SU-DHL-6 (cell line): ENCODE results near the gene TMEM221.
"Not testable (repeated sequence)": the region's sequence is repeated elsewhere in the genome, so short reads cannot be mapped to it uniquely, and the experiment has no call there.

Experiments used
- H2AFZ ChIP-seq: fragments of 200-600 bp; sonication (generic); 2 replicates; pipeline ENCODE4 v1.6.1; 2014; ENCODE audit warnings: low read depth, mild to moderate bottlenecking, moderate library complexity, mixed read lengths, antibody characterized with exemption, low read length; ENCODE audit not compliant: severe bottlenecking
- H3F3A ChIP-seq: fragments of 200-600 bp; shearing (Covaris generic); 2 replicates; pipeline ENCODE4 v1.6.0; 2016; ENCODE audit warnings: antibody characterized with exemption, mild to moderate bottlenecking; ENCODE audit not compliant: insufficient read depth
- H3K27ac ChIP-seq: fragments of 200-600 bp; sonication (generic); 2 replicates; pipeline ENCODE4 v1.5.1; 2016; ENCODE audit warnings: low read depth, mild to moderate bottlenecking, low read length, moderate library complexity, mixed read lengths
- H3K27me3 ChIP-seq: fragments of 200-600 bp; sonication (generic), shearing (Covaris generic); 2 replicates; pipeline ENCODE4 v1.6.0; 2014; ENCODE audit warnings: mild to moderate bottlenecking, low read length
- H3K36me3 ChIP-seq: fragments of 200-600 bp; sonication (generic); 2 replicates; pipeline ENCODE4 v1.6.1; 2014; ENCODE audit warnings: mild to moderate bottlenecking, low read length, mixed read lengths
- H3K4me2 ChIP-seq: fragments of 300-600, 200-600 bp; shearing (Covaris generic), sonication (generic); 2 replicates; pipeline ENCODE4 v1.6.0; 2014; ENCODE audit warnings: low read length, low read depth, mild to moderate bottlenecking; ENCODE audit not compliant: poor library complexity, severe bottlenecking
- H3K4me3 ChIP-seq: fragments of 200-600 bp; sonication (generic); 2 replicates; pipeline ENCODE4 v1.5.1; 2014; ENCODE audit warnings: antibody characterized with exemption, low read length, mild to moderate bottlenecking, mixed read lengths; ENCODE audit not compliant: insufficient read depth, poor library complexity, severe bottlenecking
- H3K79me2 ChIP-seq: fragments of 200-600 bp; sonication (generic); 2 replicates; pipeline ENCODE4 v1.6.1; 2014; ENCODE audit warnings: mild to moderate bottlenecking, low read length, moderate library complexity; ENCODE audit not compliant: insufficient read depth
- H3K9ac ChIP-seq: fragments of 200-600 bp; sonication (generic); 2 replicates; pipeline ENCODE4 v1.7.0; 2014; ENCODE audit warnings: mild to moderate bottlenecking, low read length
- H3K9me2 ChIP-seq: fragments of 200-600 bp; sonication (generic); replicated peaks from 2 replicates; pipeline ENCODE4 v1.6.1; 2014; ENCODE audit warnings: low read length; ENCODE audit not compliant: insufficient read depth
- H3K9me3 ChIP-seq: fragments of 200-600 bp; sonication (generic); 2 replicates; pipeline ENCODE4 v1.6.1; 2014; ENCODE audit warnings: low read length, mixed read lengths; ENCODE audit not compliant: insufficient read depth
- H4K20me1 ChIP-seq: fragments of 200-600 bp; sonication (generic); 2 replicates; pipeline ENCODE4 v1.6.1; 2014; ENCODE audit warnings: low read depth, mild to moderate bottlenecking, antibody characterized with exemption, low read length, moderate library complexity, mixed read lengths
- EZH2phosphoT487 ChIP-seq: fragments of 200-600 bp; sonication (generic), shearing (Covaris generic); conservative IDR thresholded peaks from 2 replicates; pipeline ENCODE4 v1.6.1; 2018; ENCODE audit warnings: mild to moderate bottlenecking, antibody characterized with exemption, low read length, moderate library complexity, mixed read lengths
- TF ChIP-seq, protein P1 (sequence below): fragments of 200-600 bp; sonication (generic); IDR thresholded peaks from one replicate; pipeline ENCODE4 v1.5.1; 2017; ENCODE audit warnings: antibody characterized with exemption, mild to moderate bottlenecking, low read length, moderate library complexity; ENCODE audit not compliant: insufficient read depth, poor library complexity, severe bottlenecking

The TMEM221 gene

DNA sequence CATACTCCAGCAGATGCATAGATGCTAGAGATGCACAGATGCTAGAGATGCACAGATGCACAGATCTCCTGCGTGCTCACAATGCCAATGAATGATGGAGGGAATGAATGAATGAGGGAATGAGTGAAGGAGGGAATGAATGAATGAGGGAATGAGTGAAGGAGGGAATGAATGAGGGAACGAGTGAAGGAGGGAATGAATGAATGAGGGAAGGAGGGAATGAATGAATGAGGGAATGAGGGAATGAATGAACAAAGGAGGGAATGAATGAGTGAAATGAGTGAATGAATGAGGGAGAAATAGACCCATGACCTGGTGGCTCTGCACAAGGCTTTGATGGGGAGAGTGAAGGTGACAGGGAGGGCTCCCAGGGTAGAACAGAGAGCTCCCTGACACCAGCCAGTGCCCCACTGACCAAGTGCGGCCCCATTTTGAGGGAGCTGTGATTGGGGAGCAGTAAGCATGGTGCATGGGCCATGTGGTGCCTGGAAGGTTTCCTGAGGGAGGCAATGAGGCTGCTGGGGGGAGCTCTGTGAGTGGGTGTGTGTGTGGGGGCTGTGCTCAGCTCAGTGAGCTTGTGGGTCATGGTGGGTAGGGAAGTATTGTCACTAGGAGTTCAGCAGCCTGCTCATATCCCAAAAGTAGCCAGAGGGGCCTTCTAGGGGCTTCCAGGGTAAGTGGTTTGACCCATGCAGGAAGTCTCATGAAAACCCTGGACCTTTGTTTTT lies 34.6 kb upstream of the TMEM221 start:
- Histone ChIP-seq H3K9me2 (no peaks in the 10 kb centered on the region), H3K9ac (no peak overlapping the region), H3K36me3 (no peaks in the 10 kb centered on the region), H3K9me3 (no peaks in the 10 kb centered on the region), H3K79me2 (no peaks in the 10 kb centered on the region), H3K27me3 (no peaks in the 10 kb centered on the region), H3F3A (no peaks in the 10 kb centered on the region), H2AFZ (no peak overlapping the region), H3K4me3 (no peak overlapping the region), H3K4me2 (no peak overlapping the region), H3K27ac (no peak overlapping the region), H4K20me1 (no peaks in the 10 kb centered on the region)
- TF ChIP-seq EZH2phosphoT487: no peak

DNA sequence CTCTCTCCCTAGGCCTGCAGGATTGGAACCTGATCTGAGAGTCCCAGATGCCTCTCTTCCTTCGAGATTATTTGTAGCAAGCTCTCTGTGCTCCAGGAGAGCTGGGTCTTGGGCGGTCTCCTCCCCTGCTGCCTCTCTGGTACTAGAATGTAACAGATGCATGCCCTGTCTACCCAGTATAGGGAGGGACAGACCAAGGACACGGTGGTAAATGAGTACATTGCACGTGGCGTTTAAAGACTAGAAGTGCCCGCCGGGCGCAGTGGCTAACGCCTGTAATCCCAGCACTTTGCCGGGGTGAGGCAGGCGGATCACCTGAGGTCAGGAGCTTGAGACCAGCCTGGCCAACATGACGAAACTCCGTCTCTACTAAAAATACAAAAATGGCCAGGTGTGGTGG lies 33.5 kb upstream of the TMEM221 start:
- no peak overlapping the region for H3K27ac ChIP-seq
- TF ChIP-seq, protein P1, sequence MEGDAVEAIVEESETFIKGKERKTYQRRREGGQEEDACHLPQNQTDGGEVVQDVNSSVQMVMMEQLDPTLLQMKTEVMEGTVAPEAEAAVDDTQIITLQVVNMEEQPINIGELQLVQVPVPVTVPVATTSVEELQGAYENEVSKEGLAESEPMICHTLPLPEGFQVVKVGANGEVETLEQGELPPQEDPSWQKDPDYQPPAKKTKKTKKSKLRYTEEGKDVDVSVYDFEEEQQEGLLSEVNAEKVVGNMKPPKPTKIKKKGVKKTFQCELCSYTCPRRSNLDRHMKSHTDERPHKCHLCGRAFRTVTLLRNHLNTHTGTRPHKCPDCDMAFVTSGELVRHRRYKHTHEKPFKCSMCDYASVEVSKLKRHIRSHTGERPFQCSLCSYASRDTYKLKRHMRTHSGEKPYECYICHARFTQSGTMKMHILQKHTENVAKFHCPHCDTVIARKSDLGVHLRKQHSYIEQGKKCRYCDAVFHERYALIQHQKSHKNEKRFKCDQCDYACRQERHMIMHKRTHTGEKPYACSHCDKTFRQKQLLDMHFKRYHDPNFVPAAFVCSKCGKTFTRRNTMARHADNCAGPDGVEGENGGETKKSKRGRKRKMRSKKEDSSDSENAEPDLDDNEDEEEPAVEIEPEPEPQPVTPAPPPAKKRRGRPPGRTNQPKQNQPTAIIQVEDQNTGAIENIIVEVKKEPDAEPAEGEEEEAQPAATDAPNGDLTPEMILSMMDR: no peak
- TF ChIP-seq EZH2phosphoT487: no peak

DNA sequence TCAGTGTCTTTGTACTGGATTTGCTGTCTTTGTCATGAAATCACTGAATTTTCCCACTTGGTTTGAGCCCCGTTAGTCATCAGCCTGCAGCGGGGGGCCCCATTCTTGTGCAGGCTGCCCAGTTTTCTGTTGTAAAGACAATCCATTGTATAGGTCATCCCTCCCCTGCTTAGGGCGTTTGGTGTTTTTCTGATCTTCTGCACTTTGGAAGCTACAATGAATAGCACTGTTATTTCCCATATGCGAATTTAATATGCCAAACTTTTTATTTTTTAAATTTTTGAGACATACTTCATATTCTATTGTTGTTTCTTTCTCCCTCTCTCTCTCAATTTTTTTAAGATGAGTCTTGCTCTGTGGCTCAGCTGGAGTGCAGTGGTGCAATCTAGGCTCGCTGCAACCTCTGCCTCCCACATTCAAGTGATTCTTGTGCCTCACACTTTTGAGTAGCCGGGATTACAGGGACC lies 30.9 kb upstream of the TMEM221 start:
- Histone ChIP-seq H2AFZ (no peak overlapping the region), H3K9me2 (no peaks in the 10 kb centered on the region), H3F3A (no peaks in the 10 kb centered on the region), H3K27me3 (no peaks in the 10 kb centered on the region), H4K20me1 (no peaks in the 10 kb centered on the region), H3K36me3 (no peaks in the 10 kb centered on the region), H3K9me3 (no peaks in the 10 kb centered on the region), H3K4me3 (no peak overlapping the region), H3K79me2 (no peaks in the 10 kb centered on the region), H3K27ac (no peak overlapping the region), H3K4me2 (no peak overlapping the region), H3K9ac (no peak overlapping the region)
- TF ChIP-seq, protein P1: no peak
- no peak for TF ChIP-seq EZH2phosphoT487

More for the DNA sequence above, 33.5 kb upstream of the TMEM221 start:
- no peaks in the 10 kb centered on the region for H3K36me3 ChIP-seq
- no peaks in the 10 kb centered on the region for H3K9me2 ChIP-seq
- H3K4me2 ChIP-seq: no peak overlapping the region
- H3K9me3 ChIP-seq: no peaks in the 10 kb centered on the region
- H3K9ac ChIP-seq: no peak overlapping the region
- no peaks in the 10 kb centered on the region for H3K79me2 ChIP-seq
- no peaks in the 10 kb centered on the region for H3F3A ChIP-seq
- H4K20me1 ChIP-seq: no peaks in the 10 kb centered on the region
- no peak overlapping the region for H2AFZ ChIP-seq
- no peaks in the 10 kb centered on the region for H3K27me3 ChIP-seq
- H3K4me3 ChIP-seq: no peak overlapping the region

GRCh38 chr19:17475541-17476115 lies 27.2 kb upstream of the TMEM221 start:
- H3K36me3 ChIP-seq: no peaks in the 10 kb centered on the region
- H3K79me2 ChIP-seq: no peaks in the 10 kb centered on the region
- H3K9me2 ChIP-seq: no peaks in the 10 kb centered on the region
- H3K9ac ChIP-seq: no peak overlapping the region
- H4K20me1 ChIP-seq: no peaks in the 10 kb centered on the region
- no peaks in the 10 kb centered on the region for H3K9me3 ChIP-seq
- no peak overlapping the region for H3K27ac ChIP-seq
- H2AFZ ChIP-seq: no peak overlapping the region
- H3K4me3 ChIP-seq: no peak overlapping the region
- no peaks in the 10 kb centered on the region for H3F3A ChIP-seq
- TF ChIP-seq, protein P1: no peak
- TF ChIP-seq EZH2phosphoT487: no peak
- H3K4me2 ChIP-seq: no peak overlapping the region
- no peaks in the 10 kb centered on the region for H3K27me3 ChIP-seq

GRCh38 chr19:17475011-17475540 lies 26.6 kb upstream of the TMEM221 start:
- not testable (repeated sequence) for H3K27me3 ChIP-seq, H3K9ac ChIP-seq, H3K9me2 ChIP-seq, H2AFZ ChIP-seq, H3K4me2 ChIP-seq, H3F3A ChIP-seq, H4K20me1 ChIP-seq, H3K79me2 ChIP-seq, H3K36me3 ChIP-seq, H3K9me3 ChIP-seq, H3K4me3 ChIP-seq, H3K27ac ChIP-seq
